ENCODE results near the gene ZFYVE21.

The ZFYVE21 gene

DNA sequence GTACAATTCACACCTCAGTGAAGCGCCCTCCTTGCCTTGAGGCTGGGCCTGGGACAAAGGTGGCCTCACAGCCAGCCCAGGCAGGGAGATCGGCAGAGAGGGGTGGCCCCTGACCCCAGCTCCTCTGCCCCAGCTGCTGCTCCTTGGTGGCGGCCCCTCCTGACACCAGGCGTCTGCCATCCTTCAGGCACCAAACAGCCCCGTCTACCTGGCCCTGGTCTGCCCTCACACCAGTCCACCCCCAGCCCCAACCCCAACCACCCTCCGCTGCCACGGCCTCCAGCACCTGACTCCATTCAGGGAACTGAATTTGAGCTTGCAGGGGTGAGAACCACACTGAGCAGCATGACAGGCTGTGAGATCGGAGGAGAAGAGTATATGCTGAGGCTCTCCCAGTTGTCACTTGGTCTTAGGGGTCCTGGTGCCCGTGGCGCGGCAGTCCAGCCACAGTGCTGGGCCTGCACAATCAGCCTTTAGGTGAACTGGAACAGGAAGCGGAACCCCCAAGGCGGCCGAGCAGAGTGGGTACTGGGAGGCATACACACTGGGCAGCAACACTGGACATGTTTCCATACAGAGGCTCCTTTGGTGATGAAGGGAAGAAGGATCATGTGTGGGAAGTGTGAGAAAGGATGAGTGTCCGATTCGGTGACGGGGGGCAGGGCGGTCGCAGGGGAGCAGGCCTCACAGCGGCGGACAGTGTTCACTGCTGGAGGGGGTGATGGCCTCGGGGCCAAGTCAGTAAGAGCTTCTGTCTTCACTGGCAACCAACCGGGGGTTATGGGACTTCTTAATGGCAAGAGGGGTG lies 18.7 kb downstream of the ZFYVE21 start:
- Histone ChIP-seq H3K4me3 (ENCODE audit: low read depth, low read length) (no peak overlapping the region), H3K27ac (no peak overlapping the region), H3K36me3 (replicated peaks) (peaks cover 9% of the 10 kb centered on the region), H3K27me3 (replicated peaks) (no peaks in the 10 kb centered on the region)
- in situ Hi-C loops (cut with HindIII; ENCODE audit: low pct_ligation_motif_present, low sequenced_read_pairs): no loop called here
- no peak for DNase-seq
- TF ChIP-seq, protein P1, sequence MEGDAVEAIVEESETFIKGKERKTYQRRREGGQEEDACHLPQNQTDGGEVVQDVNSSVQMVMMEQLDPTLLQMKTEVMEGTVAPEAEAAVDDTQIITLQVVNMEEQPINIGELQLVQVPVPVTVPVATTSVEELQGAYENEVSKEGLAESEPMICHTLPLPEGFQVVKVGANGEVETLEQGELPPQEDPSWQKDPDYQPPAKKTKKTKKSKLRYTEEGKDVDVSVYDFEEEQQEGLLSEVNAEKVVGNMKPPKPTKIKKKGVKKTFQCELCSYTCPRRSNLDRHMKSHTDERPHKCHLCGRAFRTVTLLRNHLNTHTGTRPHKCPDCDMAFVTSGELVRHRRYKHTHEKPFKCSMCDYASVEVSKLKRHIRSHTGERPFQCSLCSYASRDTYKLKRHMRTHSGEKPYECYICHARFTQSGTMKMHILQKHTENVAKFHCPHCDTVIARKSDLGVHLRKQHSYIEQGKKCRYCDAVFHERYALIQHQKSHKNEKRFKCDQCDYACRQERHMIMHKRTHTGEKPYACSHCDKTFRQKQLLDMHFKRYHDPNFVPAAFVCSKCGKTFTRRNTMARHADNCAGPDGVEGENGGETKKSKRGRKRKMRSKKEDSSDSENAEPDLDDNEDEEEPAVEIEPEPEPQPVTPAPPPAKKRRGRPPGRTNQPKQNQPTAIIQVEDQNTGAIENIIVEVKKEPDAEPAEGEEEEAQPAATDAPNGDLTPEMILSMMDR (IDR thresholded peaks at IDR 0.05; ENCODE audit: low read depth, low read length, missing control alignments): no peak

DNA sequence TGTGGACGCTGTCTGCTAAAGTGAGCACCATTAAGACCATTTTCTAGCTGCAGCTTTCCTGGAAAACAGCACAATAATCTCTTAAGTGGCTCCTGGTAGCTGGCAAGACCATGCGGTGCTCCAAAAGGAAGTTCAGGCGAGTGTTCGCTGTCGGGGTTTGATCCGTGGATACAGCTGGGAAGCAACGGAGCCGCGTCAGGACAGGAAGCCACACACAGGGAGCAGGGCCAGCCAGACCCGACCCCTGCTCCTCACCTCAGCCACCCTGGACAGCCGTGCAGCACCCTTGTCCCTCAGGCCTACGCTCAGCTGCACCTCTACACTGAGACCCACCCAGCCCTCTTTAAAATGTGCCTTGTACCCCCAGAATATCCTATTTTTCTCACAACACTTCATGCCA lies 19.4 kb downstream of the ZFYVE21 start:
- H3K27me3 ChIP-seq (replicated peaks): no peaks in the 10 kb centered on the region
- no peak overlapping the region for H3K4me3 ChIP-seq (ENCODE audit: low read depth, low read length)
- in situ Hi-C loops (cut with HindIII; ENCODE audit: low pct_ligation_motif_present, low sequenced_read_pairs): no loop called here
- no peak for DNase-seq
- H3K36me3 ChIP-seq (replicated peaks): peaks cover 1% of the 10 kb centered on the region
- H3K27ac ChIP-seq: no peak overlapping the region
- TF ChIP-seq, protein P1 (IDR thresholded peaks at IDR 0.05; ENCODE audit: low read depth, low read length, missing control alignments): no peak

DNA sequence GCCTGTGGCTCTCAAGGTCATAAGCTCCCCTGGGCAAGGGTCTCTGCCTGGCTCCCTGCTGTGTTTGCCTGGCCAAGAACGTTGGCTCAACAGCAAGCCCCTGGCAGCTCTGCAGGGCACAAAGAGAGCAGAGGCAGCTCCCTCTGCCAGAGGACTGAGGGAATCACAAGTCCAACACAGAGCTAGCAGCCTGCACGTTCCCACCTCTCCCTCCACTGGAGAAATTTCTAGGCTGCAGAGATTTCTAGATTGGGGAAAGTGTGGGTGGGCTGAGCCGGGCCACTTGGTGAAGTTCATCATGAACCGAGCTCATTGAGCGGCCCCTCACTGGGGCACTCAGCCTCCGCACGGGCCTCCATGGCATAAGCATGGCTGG lies 19.8 kb downstream of the ZFYVE21 start:
- DNase-seq: no peak
- H3K36me3 ChIP-seq (replicated peaks): no peaks in the 10 kb centered on the region
- in situ Hi-C loops (cut with HindIII; ENCODE audit: low pct_ligation_motif_present, low sequenced_read_pairs): no loop called here

DNA sequence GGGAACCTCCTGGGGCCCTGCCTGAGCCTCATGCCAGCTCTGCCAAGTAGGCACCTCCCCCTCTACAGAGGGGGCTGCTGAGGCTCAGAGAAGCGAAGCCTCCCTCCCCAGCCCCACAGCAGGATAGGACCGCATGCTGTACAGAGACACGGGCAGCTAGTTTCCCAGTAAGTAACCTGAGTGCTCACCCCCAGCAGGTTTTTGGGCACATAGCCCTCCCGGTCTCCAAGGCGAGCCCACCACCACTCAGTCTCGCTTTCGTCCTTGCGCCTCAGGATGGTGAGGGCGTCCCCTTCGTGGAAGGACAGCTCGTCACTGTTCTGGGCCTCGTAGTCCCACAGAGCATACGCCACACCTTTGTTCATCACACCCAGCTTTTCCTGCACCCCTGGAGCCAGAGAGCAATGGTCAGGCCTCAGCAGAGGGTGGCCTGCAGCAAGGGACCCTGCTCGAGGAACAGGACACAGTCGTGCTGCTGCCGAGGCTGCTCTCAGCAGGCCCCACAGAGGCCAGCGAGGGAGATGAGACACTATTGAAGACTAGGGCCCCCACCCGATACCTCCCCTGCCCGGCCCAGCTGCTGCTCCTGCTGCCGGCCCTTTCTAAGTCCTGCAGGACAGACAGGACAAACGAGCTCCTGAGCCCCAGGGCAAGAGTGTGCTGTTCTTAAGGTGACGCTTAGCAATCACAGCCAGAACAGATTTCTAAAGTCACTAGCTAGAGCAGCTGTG lies 20.4 kb downstream of the ZFYVE21 start:
- no peak overlapping the region for H3K27ac ChIP-seq
- H3K4me3 ChIP-seq (ENCODE audit: low read depth, low read length): no peak overlapping the region
- no peak for DNase-seq
- in situ Hi-C loops (cut with HindIII; ENCODE audit: low pct_ligation_motif_present, low sequenced_read_pairs): no loop called here
- H3K27me3 ChIP-seq (replicated peaks): no peaks in the 10 kb centered on the region
- H3K36me3 ChIP-seq (replicated peaks): no peaks in the 10 kb centered on the region
- TF ChIP-seq, protein P1 (IDR thresholded peaks at IDR 0.05; ENCODE audit: low read depth, low read length, missing control alignments): no peak

More for the DNA sequence above, 19.8 kb downstream of the ZFYVE21 start:
- TF ChIP-seq, protein P1 (IDR thresholded peaks at IDR 0.05; ENCODE audit: low read depth, low read length, missing control alignments): no peak
- Histone ChIP-seq H3K27ac (no peak overlapping the region), H3K27me3 (replicated peaks) (no peaks in the 10 kb centered on the region), H3K4me3 (ENCODE audit: low read depth, low read length) (no peak overlapping the region)

DNA sequence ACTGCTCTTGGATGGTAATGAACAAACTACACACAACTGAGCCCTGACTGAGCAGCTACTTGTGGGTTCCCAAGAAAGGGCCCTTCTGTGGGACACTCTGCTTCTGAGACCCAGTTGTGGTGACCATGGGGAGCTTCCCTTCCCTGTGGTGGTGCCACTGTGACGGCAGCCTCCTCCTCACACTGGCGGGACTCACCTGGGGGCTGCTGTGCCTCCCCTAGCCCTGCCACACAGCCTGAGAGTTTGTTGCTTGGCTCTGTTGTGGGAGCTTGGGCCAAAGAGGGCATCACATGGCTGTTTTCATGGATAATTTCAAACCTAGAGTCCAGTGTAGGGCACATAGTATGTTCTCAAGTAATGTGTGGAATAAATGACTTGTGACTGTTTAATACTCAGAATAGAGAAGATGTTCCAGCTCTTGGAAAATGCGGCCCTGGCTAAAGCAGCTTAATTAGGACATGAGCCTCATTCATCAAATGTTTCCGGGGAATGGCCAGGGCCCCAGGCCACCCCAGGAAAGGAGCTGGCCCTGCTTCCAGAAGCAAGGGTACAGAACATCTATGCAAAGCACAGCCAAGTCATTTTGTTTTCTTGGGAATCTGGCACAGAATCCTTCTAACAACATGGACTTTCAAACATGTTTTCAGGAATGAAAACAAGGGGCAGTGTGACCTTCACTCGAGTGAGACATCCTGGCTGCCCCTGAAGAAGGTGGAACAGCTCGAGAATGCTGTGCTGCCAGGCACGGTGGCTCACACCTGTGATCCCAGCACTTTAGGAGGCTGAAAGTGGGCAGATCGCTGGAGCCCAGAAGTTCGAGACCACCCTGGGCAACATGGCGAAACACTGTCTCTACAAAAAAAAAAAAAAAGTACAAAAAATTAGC lies 21.2 kb downstream of the ZFYVE21 start:
- in situ Hi-C loops (cut with HindIII; ENCODE audit: low pct_ligation_motif_present, low sequenced_read_pairs): no loop called here
- Histone ChIP-seq H3K27ac (no peak overlapping the region), H3K27me3 (replicated peaks) (no peaks in the 10 kb centered on the region), H3K36me3 (replicated peaks) (no peaks in the 10 kb centered on the region), H3K4me3 (ENCODE audit: low read depth, low read length) (no peak overlapping the region)
- TF ChIP-seq, protein P1 (IDR thresholded peaks at IDR 0.05; ENCODE audit: low read depth, low read length, missing control alignments): no peak
- no peak for DNase-seq

All from brain microvascular endothelial cell (primary cell).